Esophagus squamous epithelium (tissue), 5 donors: Measurements from ENCODE around the gene ATP13A1. TPM values are rescaled to one million over a fixed set of nuclear protein-coding genes. Genes with fewer than 3 reads are reported as not detected.

Source experiments
- DNase-seq: peaks from one replicate; lab custom pipeline; 2025; lab: John Stamatoyannopoulos, UW
- H3K27ac ChIP-seq, 4 donors: fragments of 200-600 bp; sonication (generic); one replicate each; pipeline ENCODE4 v1.5.1; 2016 to 2019; ENCODE audit warnings: mild to moderate bottlenecking in 1 of 4
- H3K27me3 ChIP-seq, 4 donors: fragments of 200-600 bp; sonication (generic); 1 replicate in 3 of 4; 2 replicates in 1 of 4; pipeline versions ENCODE4 v1.5.1 to v1.6.0; 2017 to 2021; ENCODE audit warnings: antibody characterized with exemption in 1 of 4
- H3K36me3 ChIP-seq, 3 donors: fragments of 200-600 bp; sonication (generic); one replicate each; pipeline ENCODE4 v1.5.1; 2016 to 2019
- H3K4me1 ChIP-seq, 3 donors: fragments of 200-600 bp; sonication (generic); one replicate each; pipeline ENCODE4 v1.5.1; 2017 to 2019
- H3K4me3 ChIP-seq, 4 donors: fragments of 200-600 bp; sonication (generic); 1 replicate in 3 of 4; 2 replicates in 1 of 4; pipeline ENCODE4 v1.5.1; 2016 to 2019; ENCODE audit warnings: mild to moderate bottlenecking in 2 of 4, moderate library complexity in 1 of 4
- H3K9me3 ChIP-seq, 3 donors: fragments of 200-600 bp; sonication (generic); one replicate each; pipeline ENCODE4 v1.5.1; 2016 to 2019
- POLR2A ChIP-seq, 4 donors: fragments of 450-650 bp; IDR thresholded peaks; one replicate each; pipeline ENCODE4 v1.6.1; 2017; ENCODE audit warnings: antibody characterized with exemption in 4 of 4, mild to moderate bottlenecking in 4 of 4, moderate library complexity in 3 of 4
- WGBS, 2 donors: methylation state at CpG; one replicate each; pipeline ENCODE4 v1.1.5; 2018; 5-methylcytosine and 5-hydroxymethylcytosine counted together
- intact Hi-C: fragments of 100-400 bp; cut with DNase I; formaldehyde crosslinking; loops from one replicate; pipeline ENCODE4 v1.15.0; 2022
- total RNA-seq, 4 donors: library from RNA; depleted of rRNA; stranded (reverse); fragments of >200 nt; gene quantifications; one replicate each; pipeline ENCODE4 v1.1.0, GENCODE V29; 2016
- TF ChIP-seq, protein P1 (sequence below), 6 experiments: fragments of 450-650 bp in 4 of 6; fragments of 200-600 bp in 2 of 6; sonication (generic) in 2 of 6; IDR thresholded peaks; one replicate each; pipeline ENCODE4 v1.5.1; 2016 to 2019; ENCODE audit warnings: antibody characterized with exemption in 6 of 6, mild to moderate bottlenecking in 4 of 6, moderate library complexity in 4 of 6
- donor health status: DM: yes; HTN: yes; CAD: no.

Gene ATP13A1
- total RNA-seq, result 100 to 1,000 TPM in 3 of 4 donors, 10 to 100 TPM in 1; 79.7 to 257 (median 153) TPM

GRCh38 chr19:19663256-19664120 is at the start of gene ATP13A1:
Gene ATP13A1, minus strand, starts transcription at chr19:19663676. Its CDS starts 10 bp downstream, at chr19:19663666.
- Histone ChIP-seq H3K4me1 (peaks cover 15 to 60% (median 31%) of the 10 kb centered on the region in 3 donors), H3K9me3 (no peaks in the 10 kb centered on the region), H3K27ac (peak within 1 kb of the TSS; percentile 87 to 98 (median 96)), H3K27me3 (no peaks in the 10 kb centered on the region), H3K4me3 (peak within 1 kb of the TSS; percentile 78 to 100 (median 100)), H3K36me3 (peaks cover 7 to 26% (median 13%) of the 10 kb centered on the region in 3 donors)
- TF ChIP-seq POLR2A (IDR thresholded peaks at IDR 0.05), result peak in 2 of 4 donors; percentile 55 to 68
- TF ChIP-seq, protein P1, sequence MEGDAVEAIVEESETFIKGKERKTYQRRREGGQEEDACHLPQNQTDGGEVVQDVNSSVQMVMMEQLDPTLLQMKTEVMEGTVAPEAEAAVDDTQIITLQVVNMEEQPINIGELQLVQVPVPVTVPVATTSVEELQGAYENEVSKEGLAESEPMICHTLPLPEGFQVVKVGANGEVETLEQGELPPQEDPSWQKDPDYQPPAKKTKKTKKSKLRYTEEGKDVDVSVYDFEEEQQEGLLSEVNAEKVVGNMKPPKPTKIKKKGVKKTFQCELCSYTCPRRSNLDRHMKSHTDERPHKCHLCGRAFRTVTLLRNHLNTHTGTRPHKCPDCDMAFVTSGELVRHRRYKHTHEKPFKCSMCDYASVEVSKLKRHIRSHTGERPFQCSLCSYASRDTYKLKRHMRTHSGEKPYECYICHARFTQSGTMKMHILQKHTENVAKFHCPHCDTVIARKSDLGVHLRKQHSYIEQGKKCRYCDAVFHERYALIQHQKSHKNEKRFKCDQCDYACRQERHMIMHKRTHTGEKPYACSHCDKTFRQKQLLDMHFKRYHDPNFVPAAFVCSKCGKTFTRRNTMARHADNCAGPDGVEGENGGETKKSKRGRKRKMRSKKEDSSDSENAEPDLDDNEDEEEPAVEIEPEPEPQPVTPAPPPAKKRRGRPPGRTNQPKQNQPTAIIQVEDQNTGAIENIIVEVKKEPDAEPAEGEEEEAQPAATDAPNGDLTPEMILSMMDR (IDR thresholded peaks at IDR 0.05), result peak in 4 of 6 experiments; percentile 12 to 41 (median 26)
- peak; percentile 92 for DNase-seq
- 0 to 6% methylated on average over 3 to 7 of the region's 85 CpGs for WGBS, 2 donors
- intact Hi-C loops, result no loop called here

DNA sequence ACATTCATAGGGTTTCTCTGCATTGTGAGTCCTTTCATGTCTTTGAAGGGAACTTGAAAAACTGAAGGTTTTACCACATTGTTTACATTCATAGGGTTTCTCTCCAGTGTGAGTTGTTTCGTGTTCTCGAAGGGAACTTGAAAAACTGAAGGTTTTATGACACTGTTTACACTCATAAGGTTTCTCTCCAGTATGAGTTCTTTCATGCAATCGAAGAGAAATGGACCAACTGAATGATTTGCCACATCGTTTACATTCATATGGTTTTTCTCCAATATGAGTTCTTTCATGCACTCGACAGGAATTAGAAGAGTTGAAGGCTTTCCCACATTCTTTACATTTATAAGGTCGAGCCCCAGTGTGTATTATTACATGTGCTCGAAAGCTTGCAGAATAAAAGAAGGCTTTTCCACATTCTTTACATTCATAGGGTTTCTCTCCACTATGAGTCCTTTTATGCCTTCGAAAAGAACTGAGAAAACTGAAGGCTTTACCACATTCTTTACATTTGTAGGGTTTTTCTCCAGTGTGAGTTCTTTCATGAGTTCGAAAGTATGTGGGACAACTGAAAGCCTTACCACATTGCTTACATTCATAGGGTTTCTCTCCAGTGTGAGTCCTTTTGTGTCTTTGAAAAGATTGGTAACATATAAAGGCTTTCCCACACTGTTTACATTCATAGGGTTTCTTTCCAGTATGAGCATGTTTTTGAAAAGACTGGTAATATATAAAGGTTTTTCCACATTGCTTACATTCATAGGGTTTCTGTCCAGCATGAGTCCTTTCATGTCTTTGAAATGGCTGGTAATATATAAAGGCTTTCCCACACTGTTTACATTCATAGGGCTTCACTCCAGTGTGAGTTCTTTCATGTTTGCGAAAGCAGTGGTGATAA is 48.7 kb upstream of the ATP13A1 start:
- H3K36me3 ChIP-seq, result peaks cover 11 to 78% (median 12%) of the 10 kb centered on the region in 3 donors
- H3K27ac ChIP-seq, result no peak overlapping the region
- peak overlapping the region in 1 of 4 donors; percentile 9 for H3K4me3 ChIP-seq
- WGBS, 2 donors, result 94 to 95% methylated on average over 10 of the region's 10 CpGs
- H3K27me3 ChIP-seq, result no peaks in the 10 kb centered on the region
- peaks cover 36 to 100% (median 100%) of the 10 kb centered on the region in 3 donors for H3K9me3 ChIP-seq
- TF ChIP-seq POLR2A (IDR thresholded peaks at IDR 0.05), result no peak
- TF ChIP-seq, protein P1 (IDR thresholded peaks at IDR 0.05), result no peak
- no peak for DNase-seq
- no peaks in the 10 kb centered on the region for H3K4me1 ChIP-seq
- intact Hi-C loops, result no loop called here

- no peak for DNase-seq
- TF ChIP-seq, protein P1 (IDR thresholded peaks at IDR 0.05), result no peak
- TF ChIP-seq POLR2A (IDR thresholded peaks at IDR 0.05), result no peak
- H3K27ac ChIP-seq, result no peak overlapping the region
- WGBS, 2 donors, result 94 to 96% methylated on average over 14 of the region's 14 CpGs
- intact Hi-C loops, result no loop called here
- H3K36me3 ChIP-seq, result peaks cover 11 to 71% (median 12%) of the 10 kb centered on the region in 3 donors
- no peaks in the 10 kb centered on the region for H3K27me3 ChIP-seq
- no peaks in the 10 kb centered on the region for H3K4me1 ChIP-seq
- no peak overlapping the region for H3K4me3 ChIP-seq
- H3K9me3 ChIP-seq, result peaks cover 33 to 100% (median 98%) of the 10 kb centered on the region in 3 donors
Measured at GRCh38 chr19:19711306-19711933, 47.9 kb upstream of the ATP13A1 start.

GRCh38 chr19:19710506-19710905 is 47.0 kb upstream of the ATP13A1 start:
- no peak overlapping the region for H3K27ac ChIP-seq
- intact Hi-C loops, result no loop called here
- peaks cover 11 to 65% (median 12%) of the 10 kb centered on the region in 3 donors for H3K36me3 ChIP-seq
- H3K9me3 ChIP-seq, result peaks cover 33 to 100% (median 98%) of the 10 kb centered on the region in 3 donors
- no peak for TF ChIP-seq POLR2A (IDR thresholded peaks at IDR 0.05)
- TF ChIP-seq, protein P1 (IDR thresholded peaks at IDR 0.05), result no peak
- H3K27me3 ChIP-seq, result no peaks in the 10 kb centered on the region
- WGBS, 2 donors, result 86 to 97% methylated on average over 2 of the region's 2 CpGs
- H3K4me1 ChIP-seq, result no peaks in the 10 kb centered on the region
- H3K4me3 ChIP-seq, result no peak overlapping the region
- DNase-seq, result no peak
